Muscle layer of colon (tissue), 2 donors: ENCODE data around the gene PDK2.

Experiments
- H3K27ac ChIP-seq: one replicate; pipeline ENCODE4 v1.7.0; 2013; ENCODE audit warnings: low read depth, mild to moderate bottlenecking, low read length, moderate library complexity
- H3K27me3 ChIP-seq, 2 donors: one replicate each; pipeline ENCODE4 v1.7.0; 2013; ENCODE audit warnings: low read length in 2 of 2, mild to moderate bottlenecking in 2 of 2; ENCODE audit not compliant: insufficient read depth in 2 of 2, control insufficient read depth in 1 of 2
- H3K36me3 ChIP-seq: one replicate; pipeline ENCODE4 v1.7.0; 2013; ENCODE audit warnings: mild to moderate bottlenecking, low read length; ENCODE audit not compliant: insufficient read depth
- H3K4me1 ChIP-seq: one replicate; pipeline ENCODE4 v1.7.0; 2013; ENCODE audit warnings: mild to moderate bottlenecking, low read length; ENCODE audit not compliant: insufficient read depth
- H3K4me3 ChIP-seq, 2 donors: one replicate each; pipeline ENCODE4 v1.7.0; 2013; ENCODE audit warnings: low read length in 2 of 2, low read depth in 1 of 2, mild to moderate bottlenecking in 1 of 2, moderate library complexity in 1 of 2
- H3K9ac ChIP-seq: one replicate; pipeline ENCODE4 v1.7.0; 2013; ENCODE audit warnings: low read length
- H3K9me3 ChIP-seq: one replicate; pipeline ENCODE4 v1.7.0; 2013; ENCODE audit warnings: mild to moderate bottlenecking, low read length
- donor health status: abdominal sarcoma.
- donor health status: Adenocarcinoma of cecum.

The PDK2 gene

DNA sequence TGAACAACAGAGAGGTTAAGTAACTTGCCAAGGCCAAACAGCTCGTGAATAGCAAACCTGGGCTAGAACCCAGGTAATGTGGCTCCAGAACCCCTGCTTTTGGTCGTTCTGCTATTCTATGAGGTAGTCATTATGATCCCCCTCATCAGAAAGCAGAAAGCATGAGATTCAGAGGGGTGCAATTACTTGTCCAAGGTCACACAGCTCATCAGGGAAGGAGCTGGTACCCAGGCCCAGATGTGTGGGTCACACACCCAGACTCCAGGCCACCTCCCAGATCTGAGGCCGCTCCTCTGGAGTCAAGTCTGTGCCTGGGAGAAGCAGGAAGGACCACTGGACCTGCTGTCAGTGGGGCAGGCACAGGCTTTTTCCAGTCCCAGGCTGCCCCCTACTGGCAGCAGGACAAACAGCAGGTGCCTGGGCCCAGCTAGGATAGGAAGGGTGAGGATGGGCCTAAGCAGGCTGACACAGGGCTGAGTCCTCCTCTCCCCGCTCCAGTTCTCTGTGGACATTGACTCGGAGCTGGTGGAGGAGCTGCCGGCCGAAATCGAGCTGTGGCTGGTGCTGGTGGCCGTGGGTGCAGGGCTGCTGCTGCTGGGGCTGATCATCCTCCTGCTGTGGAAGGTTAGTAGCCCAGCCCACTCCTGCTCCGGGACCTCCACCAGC is 7.8 kb upstream of the PDK2 start:
- Histone ChIP-seq H3K27ac (no peak overlapping the region), H3K27me3 (no peaks in the 10 kb centered on the region)

DNA sequence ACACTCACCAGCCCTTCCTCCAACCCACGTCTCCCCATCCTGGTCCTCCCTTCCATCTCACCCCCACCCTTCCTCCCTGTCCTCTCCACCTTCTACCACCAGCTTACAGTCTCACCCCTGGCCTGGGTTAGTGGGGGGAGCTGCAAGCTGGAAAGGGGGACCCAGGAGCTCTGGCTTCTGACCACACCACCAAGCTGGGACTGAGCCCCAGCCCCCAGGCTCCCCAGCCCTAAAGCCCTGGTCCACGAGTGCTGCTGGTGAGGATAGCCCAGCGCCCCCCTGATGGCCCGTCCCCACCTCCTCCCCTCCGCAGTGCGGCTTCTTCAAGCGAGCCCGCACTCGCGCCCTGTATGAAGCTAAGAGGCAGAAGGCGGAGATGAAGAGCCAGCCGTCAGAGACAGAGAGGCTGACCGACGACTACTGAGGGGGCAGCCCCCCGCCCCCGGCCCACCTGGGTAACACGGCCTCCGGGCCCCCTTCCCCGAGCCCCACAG is 7.2 kb upstream of the PDK2 start:
- H3K9me3 ChIP-seq = no peaks in the 10 kb centered on the region
- H3K27ac ChIP-seq = no peak overlapping the region
- no peak overlapping the region for H3K4me3 ChIP-seq
- no peak overlapping the region for H3K9ac ChIP-seq
- no peaks in the 10 kb centered on the region for H3K4me1 ChIP-seq
- no peaks in the 10 kb centered on the region for H3K27me3 ChIP-seq
- H3K36me3 ChIP-seq = no peaks in the 10 kb centered on the region

More for the DNA sequence above, 7.8 kb upstream of the PDK2 start:
- Histone ChIP-seq H3K36me3 (no peaks in the 10 kb centered on the region), H3K9me3 (no peaks in the 10 kb centered on the region), H3K9ac (no peak overlapping the region), H3K4me3 (no peak overlapping the region), H3K4me1 (no peaks in the 10 kb centered on the region)

DNA sequence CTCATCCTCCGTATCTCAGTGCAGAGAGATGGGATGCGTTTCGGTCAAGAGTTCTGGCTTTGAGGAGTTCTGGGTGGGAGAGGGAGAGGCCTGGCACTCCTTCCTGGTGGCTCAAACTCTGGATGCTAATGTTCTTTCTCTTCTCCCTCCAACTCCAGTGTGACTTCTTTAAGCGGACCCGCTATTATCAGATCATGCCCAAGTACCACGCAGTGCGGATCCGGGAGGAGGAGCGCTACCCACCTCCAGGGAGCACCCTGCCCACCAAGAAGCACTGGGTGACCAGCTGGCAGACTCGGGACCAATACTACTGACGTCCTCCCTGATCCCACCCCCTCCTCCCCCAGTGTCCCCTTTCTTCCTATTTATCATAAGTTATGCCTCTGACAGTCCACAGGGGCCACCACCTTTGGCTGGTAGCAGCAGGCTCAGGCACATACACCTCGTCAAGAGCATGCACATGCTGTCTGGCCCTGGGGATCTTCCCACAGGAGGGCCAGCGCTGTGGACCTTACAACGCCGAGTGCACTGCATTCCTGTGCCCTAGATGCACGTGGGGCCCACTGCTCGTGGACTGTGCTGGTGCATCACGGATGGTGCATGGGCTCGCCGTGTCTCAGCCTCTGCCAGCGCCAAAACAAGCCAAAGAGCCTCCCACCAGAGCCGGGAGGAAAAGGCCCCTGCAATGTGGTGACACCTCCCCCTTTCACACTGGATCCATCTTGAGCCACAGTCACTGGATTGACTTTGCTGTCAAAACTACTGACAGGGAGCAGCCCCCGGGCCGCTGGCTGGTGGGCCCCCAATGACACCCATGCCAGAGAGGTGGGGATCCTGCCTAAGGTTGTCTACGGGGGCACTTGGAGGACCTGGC is 6.0 kb upstream of the PDK2 start:
- no peak overlapping the region for H3K9ac ChIP-seq
- no peaks in the 10 kb centered on the region for H3K27me3 ChIP-seq
- no peak overlapping the region for H3K27ac ChIP-seq
- no peak overlapping the region for H3K4me3 ChIP-seq
- no peaks in the 10 kb centered on the region for H3K36me3 ChIP-seq
- H3K4me1 ChIP-seq = no peaks in the 10 kb centered on the region
- no peaks in the 10 kb centered on the region for H3K9me3 ChIP-seq

- Histone ChIP-seq H3K4me1 (peaks cover 3% of the 10 kb centered on the region), H3K36me3 (no peaks in the 10 kb centered on the region), H3K27me3 (no peaks in the 10 kb centered on the region)
These were observed 5.1 kb upstream of the PDK2 start for GRCh38 chr17:50090071-50090470.

DNA sequence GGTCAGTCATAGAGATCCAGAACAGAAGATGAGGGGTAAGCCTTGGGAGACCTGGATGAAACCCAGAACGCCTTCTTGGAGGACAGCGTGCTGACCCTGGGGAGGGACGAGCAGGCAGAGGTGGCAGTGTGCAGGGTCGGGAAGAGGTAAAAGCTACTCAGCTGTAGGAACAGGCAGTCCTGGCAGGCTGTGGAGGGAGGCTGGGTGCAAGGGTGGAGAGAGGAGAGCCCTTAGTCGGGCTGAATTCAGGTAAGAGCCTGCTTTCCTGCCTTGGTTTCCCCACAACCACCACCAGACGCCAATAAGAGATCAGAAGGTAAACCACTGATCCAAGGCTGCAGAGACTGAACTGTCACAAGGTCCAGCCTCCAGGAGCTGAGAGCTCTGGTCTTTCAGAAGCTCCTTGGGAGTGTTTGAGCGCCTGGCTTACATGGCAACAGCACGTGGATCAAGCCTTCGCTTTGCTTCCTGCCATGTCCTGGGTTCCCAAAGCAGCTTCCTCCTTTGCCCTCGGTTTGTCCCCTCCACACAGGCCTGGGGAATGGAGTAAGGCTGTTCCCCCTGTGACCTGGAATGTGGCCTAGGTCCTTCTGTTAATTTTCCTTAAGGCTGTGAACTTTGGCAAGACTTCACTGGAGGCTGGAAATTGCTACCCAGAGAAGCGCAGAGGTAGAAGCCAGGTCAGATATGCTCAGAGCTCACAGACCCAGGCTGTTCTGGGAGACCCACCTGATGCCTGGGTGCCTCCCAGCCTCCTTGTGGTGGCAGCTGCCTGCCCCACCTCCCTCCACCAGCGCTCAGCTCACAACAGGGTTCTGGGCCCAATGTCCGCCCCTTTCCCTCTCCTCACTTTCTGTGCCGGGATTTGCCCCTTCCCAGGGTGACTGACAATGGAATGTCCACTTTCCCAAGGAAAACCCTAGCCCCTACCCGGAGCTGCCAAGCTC is 3.9 kb upstream of the PDK2 start:
- Histone ChIP-seq H3K36me3 (no peaks in the 10 kb centered on the region), H3K27ac (no peak overlapping the region), H3K27me3 (no peaks in the 10 kb centered on the region), H3K4me1 (peaks cover 6% of the 10 kb centered on the region), H3K4me3 (no peak overlapping the region), H3K9ac (no peak overlapping the region), H3K9me3 (no peaks in the 10 kb centered on the region)

More at GRCh38 chr17:50090071-50090470, 5.1 kb upstream of the PDK2 start:
- Histone ChIP-seq H3K4me3 (no peak overlapping the region), H3K27ac (no peak overlapping the region), H3K9me3 (no peaks in the 10 kb centered on the region), H3K9ac (no peak overlapping the region)

DNA sequence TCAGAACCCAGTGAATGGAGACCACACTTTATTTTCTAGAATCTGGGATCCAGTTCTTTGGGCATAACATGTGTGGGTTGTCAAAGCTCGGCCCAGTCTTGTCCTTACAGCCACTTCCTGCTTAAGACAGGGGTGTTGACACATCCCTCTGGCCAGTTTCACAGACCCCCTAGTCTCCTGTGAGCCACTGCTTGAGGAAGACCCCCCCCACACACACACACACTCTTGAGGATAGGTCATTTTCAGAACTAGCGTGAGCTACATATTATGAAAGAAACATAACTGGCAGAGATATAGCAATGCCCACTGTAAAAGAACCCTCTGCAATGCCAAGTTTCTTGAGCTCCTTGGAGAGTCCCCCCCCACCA is 3.2 kb upstream of the PDK2 start:
- no peak overlapping the region for H3K4me3 ChIP-seq

GRCh38 chr17:50093246-50093645 is 1.9 kb upstream of the PDK2 start:
- H3K27me3 ChIP-seq = no peaks in the 10 kb centered on the region
- no peak overlapping the region for H3K9ac ChIP-seq
- no peak overlapping the region for H3K4me3 ChIP-seq
- H3K4me1 ChIP-seq = peaks cover 15% of the 10 kb centered on the region
- no peaks in the 10 kb centered on the region for H3K9me3 ChIP-seq
- H3K27ac ChIP-seq = no peak overlapping the region
- peaks cover 12% of the 10 kb centered on the region for H3K36me3 ChIP-seq

More for the DNA sequence above, 3.2 kb upstream of the PDK2 start:
- Histone ChIP-seq H3K27me3 (no peaks in the 10 kb centered on the region), H3K9ac (no peak overlapping the region), H3K36me3 (no peaks in the 10 kb centered on the region), H3K4me1 (peaks cover 13% of the 10 kb centered on the region), H3K9me3 (no peaks in the 10 kb centered on the region), H3K27ac (no peak overlapping the region)

GRCh38 chr17:50093807-50094206 is 1.3 kb upstream of the PDK2 start:
- Histone ChIP-seq H3K9ac (no peak overlapping the region), H3K36me3 (peaks cover 17% of the 10 kb centered on the region), H3K27me3 (no peaks in the 10 kb centered on the region), H3K4me3 (no peak overlapping the region), H3K27ac (no peak overlapping the region), H3K9me3 (no peaks in the 10 kb centered on the region), H3K4me1 (peaks cover 15% of the 10 kb centered on the region)

- Histone ChIP-seq H3K9me3 (no peaks in the 10 kb centered on the region), H3K4me1 (peaks cover 15% of the 10 kb centered on the region), H3K4me3 (peak overlapping the region; percentile 24 to 80), H3K9ac (peak overlapping the region; percentile 39), H3K27ac (peak overlapping the region; percentile 67), H3K36me3 (peaks cover 22% of the 10 kb centered on the region), H3K27me3 (no peaks in the 10 kb centered on the region)
These were observed 853 bp upstream of the PDK2 start for GRCh38 chr17:50094243-50094752.

DNA sequence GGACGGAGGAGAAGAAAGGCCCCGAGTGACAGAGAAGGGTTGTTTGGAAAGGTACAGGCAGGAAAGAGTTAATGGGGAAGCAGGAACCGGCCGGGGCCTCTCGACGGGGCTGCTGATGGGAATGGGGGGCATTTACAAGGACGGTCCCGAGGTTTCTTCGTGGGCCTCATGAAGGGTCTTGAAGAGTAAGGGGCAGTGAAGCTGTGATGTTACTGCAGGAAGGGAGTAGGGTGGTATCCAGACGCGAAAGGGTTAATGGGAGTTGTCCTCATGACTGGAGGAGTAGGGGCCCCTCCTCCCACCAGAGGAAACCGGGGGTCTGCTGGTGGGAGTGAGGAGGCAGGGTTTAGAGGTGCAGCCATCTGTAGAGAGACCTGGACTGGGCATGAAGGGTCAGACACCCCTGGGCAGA is 481 bp downstream of the PDK2 start:
- Histone ChIP-seq H3K27me3 (no peaks in the 10 kb centered on the region), H3K4me3 (peak overlapping the region; percentile 80 to 92), H3K4me1 (peaks cover 26% of the 10 kb centered on the region), H3K27ac (peak overlapping the region; percentile 96), H3K9ac (peak overlapping the region; percentile 39), H3K9me3 (no peaks in the 10 kb centered on the region), H3K36me3 (peaks cover 27% of the 10 kb centered on the region)

- Histone ChIP-seq H3K27ac (peak overlapping the region; percentile 96), H3K9ac (peak overlapping the region; percentile 39), H3K9me3 (no peaks in the 10 kb centered on the region), H3K4me1 (peaks cover 30% of the 10 kb centered on the region), H3K36me3 (peaks cover 27% of the 10 kb centered on the region), H3K27me3 (no peaks in the 10 kb centered on the region), H3K4me3 (peak overlapping the region; percentile 80 to 92)
These were observed 941 bp downstream of the PDK2 start for GRCh38 chr17:50096092-50096491.
